Measurements from ENCODE around the gene IKBKE.

Gene IKBKE

GRCh38 chr1:206498685-206499084, 28.4 kb downstream of the IKBKE start:
- no peak for DNase-seq

GRCh38 chr1:206500046-206500445, 29.8 kb downstream of the IKBKE start:
- DNase-seq, result no peak

GRCh38 chr1:206501881-206502280, 31.6 kb downstream of the IKBKE start:
- DNase-seq, result no peak

- no peak for DNase-seq
Measured at GRCh38 chr1:206502403-206502802, 32.1 kb downstream of the IKBKE start.

- DNase-seq, result no peak
Measured at GRCh38 chr1:206502812-206503211, 32.5 kb downstream of the IKBKE start.

GRCh38 chr1:206503591-206504362, 33.5 kb downstream of the IKBKE start:
- DNase-seq, result no peak

GRCh38 chr1:206504363-206504713, 34.1 kb downstream of the IKBKE start:
- DNase-seq, result no peak

- DNase-seq, result no peak
Measured at GRCh38 chr1:206505702-206506355, 35.6 kb downstream of the IKBKE start.

GRCh38 chr1:206506405-206507283, 36.4 kb downstream of the IKBKE start:
- DNase-seq, result no peak

GRCh38 chr1:206507284-206508129, 37.2 kb downstream of the IKBKE start, which contains the start of gene RASSF5:
Gene RASSF5 (plus strand): TSS chr1:206507531. CDS start chr1:206507603, 72 bp downstream.
- peak; percentile 57 for DNase-seq

GRCh38 chr1:206508130-206508889, 38.0 kb downstream of the IKBKE start:
- no peak for DNase-seq

- DNase-seq, result no peak
Measured at GRCh38 chr1:206508956-206509355, 38.7 kb downstream of the IKBKE start.

- DNase-seq, result no peak
Measured at GRCh38 chr1:206509612-206510257, 39.5 kb downstream of the IKBKE start.

- no peak for DNase-seq
Measured at GRCh38 chr1:206510371-206510770, 40.1 kb downstream of the IKBKE start.

- no peak for DNase-seq
Measured at GRCh38 chr1:206511362-206512057, 41.2 kb downstream of the IKBKE start.

GRCh38 chr1:206512058-206512850, 42.0 kb downstream of the IKBKE start:
- no peak for DNase-seq

GRCh38 chr1:206512851-206513180, 42.5 kb downstream of the IKBKE start:
- DNase-seq, result no peak

- DNase-seq, result no peak
Measured at GRCh38 chr1:206513312-206514111, 43.2 kb downstream of the IKBKE start.

- no peak for DNase-seq
Measured at GRCh38 chr1:206514813-206515387, 44.6 kb downstream of the IKBKE start.

Data from NCI-H774 (cell line).